Activated gamma-delta T cell treated with Interleukin-2 at 50 U/mL for 16 hours (primary cell): ENCODE results near the gene ANKRD2.
"Not testable (repeated sequence)": the region's sequence is repeated elsewhere in the genome, so short reads cannot be mapped to it uniquely, and the experiment has no call there.

Experiments used
- DNase-seq: peaks from one replicate; pipeline ENCODE4 v3.0.0-alpha.2; 2020

The ANKRD2 gene

GRCh38 chr10:97547271-97547600 is 25.3 kb upstream of the ANKRD2 start:
- no peak for DNase-seq

- DNase-seq = no peak
These were observed 24.6 kb upstream of the ANKRD2 start for GRCh38 chr10:97547962-97548361.

- DNase-seq = no peak
These were observed 23.6 kb upstream of the ANKRD2 start for GRCh38 chr10:97548828-97549455.

GRCh38 chr10:97549587-97550322 is 22.8 kb upstream of the ANKRD2 start:
- no peak for DNase-seq

- no peak for DNase-seq
These were observed 22.0 kb upstream of the ANKRD2 start for GRCh38 chr10:97550336-97551149.

- DNase-seq = no peak
These were observed 21.3 kb upstream of the ANKRD2 start for GRCh38 chr10:97551271-97551670.

- peak; percentile 44 for DNase-seq
These were observed 19.0 kb upstream of the ANKRD2 start for GRCh38 chr10:97553575-97554031.

- not testable (repeated sequence) for DNase-seq
These were observed 18.2 kb upstream of the ANKRD2 start for GRCh38 chr10:97554336-97554735.

- not testable (repeated sequence) for DNase-seq
These were observed 17.0 kb upstream of the ANKRD2 start for GRCh38 chr10:97555541-97555940.

GRCh38 chr10:97560731-97561381 is 11.7 kb upstream of the ANKRD2 start:
- DNase-seq = not testable (repeated sequence)

- DNase-seq = not testable (repeated sequence)
These were observed 11.0 kb upstream of the ANKRD2 start for GRCh38 chr10:97561386-97562077.

- DNase-seq = not testable (repeated sequence)
These were observed 10.2 kb upstream of the ANKRD2 start for GRCh38 chr10:97562329-97562728.

- DNase-seq = no peak
These were observed 9.2 kb upstream of the ANKRD2 start for GRCh38 chr10:97563337-97563736.

GRCh38 chr10:97564776-97565175 is 7.8 kb upstream of the ANKRD2 start:
- no peak for DNase-seq

- no peak for DNase-seq
These were observed 6.1 kb upstream of the ANKRD2 start for GRCh38 chr10:97566336-97566996.

- DNase-seq = no peak
These were observed 4.7 kb upstream of the ANKRD2 start for GRCh38 chr10:97567891-97568290.

- DNase-seq = no peak
These were observed 2.3 kb upstream of the ANKRD2 start for GRCh38 chr10:97570146-97570788.

GRCh38 chr10:97570789-97571471 is 1.6 kb upstream of the ANKRD2 start:
- DNase-seq = no peak

GRCh38 chr10:97571622-97572021 is 957 bp upstream of the ANKRD2 start:
- DNase-seq = no peak

GRCh38 chr10:97573021-97573420 is 442 bp downstream of the ANKRD2 start:
- no peak for DNase-seq

GRCh38 chr10:97573672-97574071 is 1.1 kb downstream of the ANKRD2 start:
- DNase-seq = no peak
